ENCODE results near the gene ASPHD1.

- TF ChIP-seq CTCF (IDR thresholded peaks at IDR 0.05; ENCODE audit: insufficient read depth, low read length): no peak
- TF ChIP-seq POLR2AphosphoS5 (IDR thresholded peaks at IDR 0.05; ENCODE audit: low read depth): no peak; the same call in 1 of the 2 replicates
- TF ChIP-seq, protein P1, sequence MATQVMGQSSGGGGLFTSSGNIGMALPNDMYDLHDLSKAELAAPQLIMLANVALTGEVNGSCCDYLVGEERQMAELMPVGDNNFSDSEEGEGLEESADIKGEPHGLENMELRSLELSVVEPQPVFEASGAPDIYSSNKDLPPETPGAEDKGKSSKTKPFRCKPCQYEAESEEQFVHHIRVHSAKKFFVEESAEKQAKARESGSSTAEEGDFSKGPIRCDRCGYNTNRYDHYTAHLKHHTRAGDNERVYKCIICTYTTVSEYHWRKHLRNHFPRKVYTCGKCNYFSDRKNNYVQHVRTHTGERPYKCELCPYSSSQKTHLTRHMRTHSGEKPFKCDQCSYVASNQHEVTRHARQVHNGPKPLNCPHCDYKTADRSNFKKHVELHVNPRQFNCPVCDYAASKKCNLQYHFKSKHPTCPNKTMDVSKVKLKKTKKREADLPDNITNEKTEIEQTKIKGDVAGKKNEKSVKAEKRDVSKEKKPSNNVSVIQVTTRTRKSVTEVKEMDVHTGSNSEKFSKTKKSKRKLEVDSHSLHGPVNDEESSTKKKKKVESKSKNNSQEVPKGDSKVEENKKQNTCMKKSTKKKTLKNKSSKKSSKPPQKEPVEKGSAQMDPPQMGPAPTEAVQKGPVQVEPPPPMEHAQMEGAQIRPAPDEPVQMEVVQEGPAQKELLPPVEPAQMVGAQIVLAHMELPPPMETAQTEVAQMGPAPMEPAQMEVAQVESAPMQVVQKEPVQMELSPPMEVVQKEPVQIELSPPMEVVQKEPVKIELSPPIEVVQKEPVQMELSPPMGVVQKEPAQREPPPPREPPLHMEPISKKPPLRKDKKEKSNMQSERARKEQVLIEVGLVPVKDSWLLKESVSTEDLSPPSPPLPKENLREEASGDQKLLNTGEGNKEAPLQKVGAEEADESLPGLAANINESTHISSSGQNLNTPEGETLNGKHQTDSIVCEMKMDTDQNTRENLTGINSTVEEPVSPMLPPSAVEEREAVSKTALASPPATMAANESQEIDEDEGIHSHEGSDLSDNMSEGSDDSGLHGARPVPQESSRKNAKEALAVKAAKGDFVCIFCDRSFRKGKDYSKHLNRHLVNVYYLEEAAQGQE (IDR thresholded peaks at IDR 0.05; ENCODE audit: insufficient replicate concordance, low read depth): no peak
- TF ChIP-seq GABPA (IDR thresholded peaks at IDR 0.05; ENCODE audit: low read depth): no peak
Measured at GRCh38 chr16:29863669-29863984, 36.7 kb upstream of the ASPHD1 start.
